Renal cortex interstitium (tissue), 11 donors: ENCODE results near the gene HOXD9. TPM values are rescaled to one million over a fixed set of nuclear protein-coding genes. Genes with fewer than 3 reads are reported as not detected.

Experiments
- DNase-seq, 11 donors: peaks; one replicate each; pipeline ENCODE4 v3.0.0-alpha.2; 2013; ENCODE audit warnings: low read depth in 9 of 11, low spot score in 4 of 11; ENCODE audit errors: extremely low read depth in 1 of 11
- polyA plus RNA-seq, 3 donors: library from polyadenylated mRNA; unstranded; fragments of 120-200 nt; gene quantifications; one replicate each; pipeline ENCODE4 v1.2.1, GENCODE V29; 2013; ENCODE audit not compliant: insufficient read length in 3 of 3

HOXD9 gene
- polyA plus RNA-seq, 3 donors: 74.3 to 99.6 (median 80.9) TPM

DNA sequence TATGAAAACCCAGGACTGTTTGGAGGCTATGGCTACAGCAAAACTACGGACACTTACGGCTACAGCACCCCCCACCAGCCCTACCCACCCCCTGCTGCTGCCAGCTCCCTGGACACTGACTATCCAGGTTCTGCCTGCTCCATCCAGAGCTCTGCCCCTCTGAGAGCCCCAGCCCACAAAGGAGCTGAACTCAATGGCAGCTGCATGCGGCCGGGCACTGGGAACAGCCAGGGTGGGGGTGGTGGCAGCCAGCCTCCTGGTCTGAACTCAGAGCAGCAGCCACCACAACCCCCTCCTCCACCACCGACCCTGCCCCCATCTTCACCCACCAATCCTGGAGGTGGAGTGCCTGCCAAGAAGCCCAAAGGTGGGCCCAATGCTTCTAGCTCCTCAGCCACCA, 46.7 kb downstream of the HOXD9 start:
- DNase-seq: no peak

DNA sequence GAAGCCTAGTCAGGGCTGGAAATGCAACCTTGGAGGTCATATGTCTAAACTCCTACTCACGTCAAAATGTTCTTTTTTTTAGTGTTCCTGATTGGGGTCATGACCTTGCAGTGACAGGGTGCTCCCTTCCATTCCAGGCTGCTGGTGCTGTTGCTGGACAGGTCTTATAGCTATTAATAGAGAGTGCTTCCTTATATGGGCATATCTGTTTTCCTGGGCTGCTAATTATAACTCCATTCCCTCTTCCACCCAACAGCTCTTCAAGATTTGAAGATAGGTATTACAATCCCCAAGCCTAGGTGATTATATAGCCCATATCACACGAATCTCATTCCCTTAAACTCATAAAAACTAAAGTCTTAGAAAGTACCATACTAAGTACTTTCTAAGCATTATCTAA, 47.2 kb downstream of the HOXD9 start:
- no peak for DNase-seq

DNA sequence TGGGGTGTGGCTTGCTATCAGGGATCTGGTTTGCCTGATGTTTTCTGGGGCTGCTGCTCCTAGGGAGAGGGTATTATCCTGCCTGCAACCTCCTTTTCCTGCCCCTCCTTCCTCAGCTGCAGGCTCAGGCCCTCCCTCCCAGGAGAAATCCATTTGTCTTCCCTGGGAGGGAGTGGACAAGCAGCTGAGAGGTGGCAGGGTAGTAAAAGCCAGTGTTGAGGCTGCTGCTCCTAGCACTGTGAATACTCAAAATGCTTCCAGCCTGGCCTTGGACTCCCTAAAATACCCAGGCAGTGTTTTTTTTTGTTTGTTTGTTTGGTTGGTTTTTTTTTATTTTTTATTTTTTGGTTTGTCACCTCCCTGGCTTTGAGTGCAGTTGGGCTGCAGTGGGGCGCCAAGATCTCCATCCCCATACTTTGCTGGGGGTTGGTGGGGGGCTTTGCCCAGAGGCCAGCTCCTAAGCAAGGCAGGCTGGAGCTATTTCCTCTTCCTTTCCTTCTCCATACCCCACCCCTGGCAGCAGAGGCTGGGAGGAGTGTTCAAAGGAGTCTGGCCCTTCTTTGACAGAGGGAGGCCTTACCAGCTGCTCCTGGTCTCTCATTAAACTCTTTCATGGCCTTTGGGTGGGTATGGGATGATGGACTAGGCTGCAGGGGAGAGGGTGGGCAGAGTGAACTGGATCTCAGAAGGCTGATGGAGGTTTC, 48.2 kb downstream of the HOXD9 start:
- DNase-seq: no peak

DNA sequence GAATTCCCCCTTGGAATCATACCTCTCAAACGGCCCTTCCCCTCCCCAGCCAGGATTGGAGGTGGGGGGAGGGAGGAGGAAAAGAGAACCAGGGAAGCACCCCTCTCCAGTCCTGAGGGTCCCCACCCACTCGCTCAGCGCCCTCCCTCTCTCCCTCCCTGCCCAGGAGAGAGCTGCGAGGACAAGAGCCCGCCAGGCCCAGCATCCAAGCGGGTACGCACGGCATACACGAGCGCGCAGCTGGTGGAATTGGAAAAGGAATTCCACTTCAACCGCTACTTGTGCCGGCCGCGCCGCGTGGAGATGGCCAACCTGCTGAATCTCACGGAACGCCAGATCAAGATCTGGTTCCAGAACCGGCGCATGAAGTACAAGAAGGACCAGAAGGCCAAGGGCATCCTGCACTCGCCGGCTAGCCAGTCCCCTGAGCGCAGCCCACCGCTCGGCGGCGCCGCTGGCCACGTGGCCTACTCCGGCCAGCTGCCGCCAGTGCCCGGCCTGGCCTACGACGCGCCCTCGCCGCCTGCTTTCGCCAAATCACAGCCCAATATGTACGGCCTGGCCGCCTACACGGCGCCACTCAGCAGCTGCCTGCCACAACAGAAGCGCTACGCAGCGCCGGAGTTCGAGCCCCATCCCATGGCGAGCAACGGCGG, 49.0 kb downstream of the HOXD9 start:
- no peak for DNase-seq

DNA sequence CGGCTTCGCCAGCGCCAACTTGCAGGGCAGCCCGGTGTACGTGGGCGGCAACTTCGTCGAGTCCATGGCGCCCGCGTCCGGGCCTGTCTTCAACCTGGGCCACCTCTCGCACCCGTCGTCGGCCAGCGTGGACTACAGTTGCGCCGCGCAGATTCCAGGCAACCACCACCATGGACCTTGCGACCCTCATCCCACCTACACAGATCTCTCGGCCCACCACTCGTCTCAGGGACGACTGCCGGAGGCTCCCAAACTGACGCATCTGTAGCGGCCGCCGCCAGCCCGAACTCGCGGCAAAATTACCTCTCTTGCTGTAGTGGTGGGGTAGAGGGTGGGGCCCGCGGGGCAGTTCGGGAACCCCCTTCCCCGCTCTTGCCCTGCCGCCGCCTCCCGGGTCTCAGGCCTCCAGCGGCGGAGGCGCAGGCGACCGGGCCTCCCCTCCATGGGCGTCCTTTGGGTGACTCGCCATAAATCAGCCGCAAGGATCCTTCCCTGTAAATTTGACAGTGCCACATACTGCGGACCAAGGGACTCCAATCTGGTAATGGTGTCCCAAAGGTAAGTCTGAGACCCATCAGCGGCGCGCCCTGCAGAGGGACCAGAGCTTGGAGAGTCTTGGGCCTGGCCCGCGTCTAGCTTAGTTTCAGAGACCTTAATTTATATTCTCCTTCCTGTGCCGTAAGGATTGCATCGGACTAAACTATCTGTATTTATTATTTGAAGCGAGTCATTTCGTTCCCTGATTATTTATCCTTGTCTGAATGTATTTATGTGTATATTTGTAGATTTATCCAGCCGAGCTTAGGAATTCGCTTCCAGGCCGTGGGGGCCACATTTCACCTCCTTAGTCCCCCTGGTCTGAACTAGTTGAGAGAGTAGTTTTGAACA, 49.7 kb downstream of the HOXD9 start:
- DNase-seq: no peak

DNA sequence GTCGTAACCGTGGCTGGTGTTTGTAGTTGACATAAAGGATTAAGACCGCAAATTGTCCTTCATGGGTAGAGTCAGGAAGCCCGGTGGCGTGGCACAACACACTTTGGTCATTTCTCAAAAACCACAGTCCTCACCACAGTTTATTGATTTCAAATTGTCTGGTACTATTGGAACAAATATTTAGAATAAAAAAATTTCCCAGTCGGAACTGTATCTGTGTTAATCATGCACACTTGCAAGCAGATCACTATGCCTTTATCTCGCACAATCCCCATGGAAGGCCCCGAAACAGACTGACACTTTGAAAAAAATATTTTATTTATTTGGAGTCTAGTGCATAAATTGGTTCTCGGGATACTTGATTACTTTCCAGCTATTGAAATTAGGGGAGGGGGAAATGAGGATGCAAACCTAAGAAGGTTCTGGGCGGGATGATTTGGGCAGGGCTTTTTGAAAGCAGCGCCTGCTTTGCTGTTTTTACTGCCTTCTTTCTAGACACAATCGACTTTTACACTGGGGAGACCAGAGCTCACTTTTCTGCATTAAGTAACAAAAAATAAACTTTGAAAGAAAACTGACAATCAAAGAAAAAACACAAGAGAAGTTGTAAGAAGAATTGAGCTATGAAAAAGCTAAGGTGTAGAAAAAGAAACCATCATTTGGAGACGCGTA, 50.5 kb downstream of the HOXD9 start:
- DNase-seq: peak in 1 of 11 donors; percentile 33

DNA sequence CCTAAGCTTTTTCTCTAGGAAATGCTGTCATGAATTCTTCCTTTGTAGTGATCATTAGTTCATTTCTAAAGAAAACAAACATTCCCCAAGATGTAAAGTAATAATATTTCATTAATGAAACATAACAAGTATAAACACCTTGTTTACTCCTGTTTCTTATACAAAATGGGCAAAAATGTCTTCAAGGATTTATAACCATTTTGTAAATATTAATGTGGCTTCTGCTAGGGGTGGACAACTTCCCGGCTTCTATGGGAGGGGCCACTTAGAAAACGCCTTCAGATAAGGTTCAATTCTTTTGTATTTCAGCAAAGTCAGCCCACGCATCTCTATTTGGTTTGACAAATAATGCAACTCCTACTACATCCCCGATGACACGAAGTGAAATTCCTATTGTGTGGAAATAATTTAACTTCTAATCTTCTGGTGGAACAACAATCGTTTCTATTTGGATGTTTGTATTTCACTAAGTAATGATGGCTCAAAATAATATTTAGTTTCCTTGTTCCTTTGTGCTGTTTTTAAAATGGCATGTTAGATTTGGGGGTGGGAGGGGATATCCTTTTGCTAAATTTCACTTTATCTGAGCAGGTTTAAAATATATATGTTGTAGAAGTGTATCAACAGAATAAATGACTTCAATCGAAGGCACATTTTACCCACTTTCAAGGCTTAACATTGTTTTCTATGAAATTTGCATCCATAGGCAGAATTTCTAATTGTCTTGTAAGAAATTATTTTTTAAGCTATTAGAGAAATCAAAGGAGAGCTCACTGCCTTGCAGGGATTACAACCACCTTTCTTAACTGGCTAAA, 51.3 kb downstream of the HOXD9 start:
- no peak for DNase-seq

DNA sequence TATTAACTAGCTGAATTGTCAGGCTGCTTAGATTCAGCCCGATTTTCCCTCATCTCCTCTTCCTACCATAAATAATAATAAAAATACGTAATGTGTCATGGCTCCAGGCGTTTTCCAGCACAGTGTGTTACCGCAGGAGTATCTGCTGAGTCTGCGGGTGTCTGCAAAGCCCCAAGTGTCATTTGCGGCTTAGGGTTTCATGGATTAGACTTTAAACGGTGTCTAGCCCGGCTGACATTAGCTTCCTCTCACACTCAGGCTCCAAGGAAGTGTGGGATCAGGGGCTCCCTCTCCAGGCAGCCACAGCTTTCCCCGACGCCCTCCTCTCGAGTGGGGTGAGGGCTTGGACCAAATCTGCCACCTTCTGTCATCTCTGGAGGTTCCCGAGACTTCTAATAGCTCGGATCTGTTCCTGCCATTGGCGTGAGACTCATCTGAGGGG, 51.9 kb downstream of the HOXD9 start:
- DNase-seq: peak in 1 of 11 donors; percentile 56

Other genes starting within 250 kb of the HOXD9 start
- 10 to 100 TPM; 20.8 to 28.3 (median 26.6) TPM for gene LNPK, start 120.5 kb upstream of the HOXD9 start, polyA plus RNA-seq
- not detected for gene EVX2, start 38.8 kb upstream of the HOXD9 start, polyA plus RNA-seq
- under 1 TPM; 0.14 to 0.22 (median 0.17) TPM for gene HOXD13, start 30.0 kb upstream of the HOXD9 start, polyA plus RNA-seq
- under 1 TPM; 0.26 to 0.76 (median 0.62) TPM for gene HOXD12, start 22.9 kb upstream of the HOXD9 start, polyA plus RNA-seq
- gene HOXD11, start 15.4 kb upstream of the HOXD9 start, polyA plus RNA-seq: 10 to 100 TPM; 55.1 to 72.7 (median 67.2) TPM
- 100 to 1,000 TPM; 163 to 188 (median 178) TPM for gene HOXD10, start 5.9 kb upstream of the HOXD9 start, polyA plus RNA-seq
- 100 to 1,000 TPM; 169 to 187 (median 181) TPM for gene HOXD8, start 7.0 kb downstream of the HOXD9 start, polyA plus RNA-seq
- 10 to 100 TPM; 47.8 to 80.8 (median 56.1) TPM for gene HOXD4, start 28.8 kb downstream of the HOXD9 start, polyA plus RNA-seq
- gene HOXD3, start 34.6 kb downstream of the HOXD9 start, polyA plus RNA-seq: 10 to 100 TPM; 25.3 to 30.3 (median 26.5) TPM
- gene HOXD1, start 65.9 kb downstream of the HOXD9 start, polyA plus RNA-seq: 10 to 100 TPM in 2 of 3 donors, 1 to 10 TPM in 1; 9.8 to 12.4 (median 10.4) TPM
- 10 to 100 TPM; 80.8 to 99.6 (median 91.0) TPM for gene MTX2, start 146.7 kb downstream of the HOXD9 start, polyA plus RNA-seq